HG02884 (cell line): ENCODE measurements around the gene PPP1R14B.
A peak's percentile ranks its signal among the peaks of the same experiment; 100 is the strongest.

Experiments
- ATAC-seq: cut with Tn5 transposase; IDR thresholded peaks from one replicate; pipeline ENCODE4 v1.9.1; 2021; ENCODE audit warnings: mild to moderate bottlenecking, moderate library complexity; ENCODE audit not compliant: unreplicated experiment

Gene PPP1R14B

GRCh38 chr11:64281957-64282770 is 35.4 kb upstream of the PPP1R14B start:
- ATAC-seq = no peak

- no peak for ATAC-seq
These were observed 31.9 kb upstream of the PPP1R14B start for GRCh38 chr11:64278576-64279190.

DNA sequence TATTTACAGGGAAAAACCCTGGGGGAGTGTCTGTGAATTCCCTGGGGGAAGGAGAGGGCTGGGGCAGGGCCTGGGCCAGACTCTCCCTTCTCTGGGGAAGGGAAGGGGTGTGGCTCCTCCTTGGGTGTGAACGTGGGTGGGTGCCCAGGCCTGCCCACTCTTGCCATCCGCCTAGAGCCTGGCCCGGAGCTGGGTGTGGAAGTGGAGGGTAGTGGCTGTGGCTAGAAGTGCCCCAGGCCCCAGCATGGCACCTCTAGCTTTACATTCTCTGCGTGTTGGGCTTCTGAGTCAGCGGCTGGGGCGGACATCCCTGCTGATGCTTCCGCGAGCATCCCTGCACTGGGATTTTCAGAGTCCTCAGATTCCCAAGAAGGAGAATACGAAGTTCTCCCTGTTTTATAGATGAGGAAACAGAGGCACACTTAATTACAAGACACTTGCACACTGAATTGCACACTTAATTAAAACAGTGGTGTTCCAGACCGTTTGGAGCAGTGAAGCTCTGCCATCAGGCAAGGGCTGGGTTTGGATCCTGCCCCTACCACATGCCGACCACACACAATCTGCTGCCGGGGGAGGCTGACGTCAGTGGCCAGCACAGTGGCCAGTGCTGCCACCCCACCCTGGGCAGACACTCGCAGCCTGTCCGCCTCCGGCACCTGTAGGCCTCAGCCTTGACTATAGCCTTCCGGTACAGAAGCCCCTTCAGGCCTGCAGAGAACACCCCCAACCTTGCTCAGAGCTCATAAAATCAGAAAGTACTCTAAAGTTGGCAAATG is 30.1 kb upstream of the PPP1R14B start:
- no peak for ATAC-seq

GRCh38 chr11:64275841-64276240 is 29.1 kb upstream of the PPP1R14B start:
- no peak for ATAC-seq

DNA sequence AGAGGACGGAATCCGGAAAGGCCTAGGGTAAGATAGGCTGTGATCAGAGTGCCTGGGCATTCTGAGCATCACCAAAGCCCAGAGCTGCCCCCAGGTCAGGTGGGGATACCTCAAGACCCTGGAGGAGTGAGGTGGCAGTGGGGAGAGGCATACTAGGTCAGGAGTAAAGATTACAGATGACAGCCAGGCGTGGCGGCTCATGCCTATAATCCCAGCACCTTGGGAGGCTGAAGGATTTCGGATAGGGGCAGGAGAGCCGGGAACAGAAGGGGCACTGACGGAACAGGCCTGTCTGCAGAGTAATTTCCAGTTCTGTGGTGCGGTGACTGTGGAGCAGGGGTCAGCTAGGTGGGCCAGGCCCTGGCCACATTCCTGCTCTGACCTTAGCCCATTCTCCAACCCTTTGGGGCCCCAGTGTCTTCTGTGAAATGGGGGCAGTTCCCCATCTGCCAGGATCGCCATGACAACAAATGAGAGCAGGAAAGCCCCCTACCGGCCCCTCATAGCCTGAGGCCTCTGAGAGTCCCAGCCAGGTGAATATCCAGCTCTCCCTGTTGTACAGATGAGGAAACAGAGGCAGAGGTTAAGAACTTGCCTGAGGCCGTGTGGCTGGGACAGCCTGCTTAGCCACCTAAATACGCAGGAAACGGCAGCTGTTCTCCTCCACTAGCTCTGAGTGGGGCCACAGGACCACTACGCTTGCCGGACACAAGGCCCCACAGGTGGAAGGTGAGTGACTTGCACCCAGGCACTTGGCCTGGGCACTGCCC is 28.5 kb upstream of the PPP1R14B start:
- no peak for ATAC-seq

GRCh38 chr11:64269540-64270220 is 22.9 kb upstream of the PPP1R14B start:
- peak; percentile 60 for ATAC-seq

DNA sequence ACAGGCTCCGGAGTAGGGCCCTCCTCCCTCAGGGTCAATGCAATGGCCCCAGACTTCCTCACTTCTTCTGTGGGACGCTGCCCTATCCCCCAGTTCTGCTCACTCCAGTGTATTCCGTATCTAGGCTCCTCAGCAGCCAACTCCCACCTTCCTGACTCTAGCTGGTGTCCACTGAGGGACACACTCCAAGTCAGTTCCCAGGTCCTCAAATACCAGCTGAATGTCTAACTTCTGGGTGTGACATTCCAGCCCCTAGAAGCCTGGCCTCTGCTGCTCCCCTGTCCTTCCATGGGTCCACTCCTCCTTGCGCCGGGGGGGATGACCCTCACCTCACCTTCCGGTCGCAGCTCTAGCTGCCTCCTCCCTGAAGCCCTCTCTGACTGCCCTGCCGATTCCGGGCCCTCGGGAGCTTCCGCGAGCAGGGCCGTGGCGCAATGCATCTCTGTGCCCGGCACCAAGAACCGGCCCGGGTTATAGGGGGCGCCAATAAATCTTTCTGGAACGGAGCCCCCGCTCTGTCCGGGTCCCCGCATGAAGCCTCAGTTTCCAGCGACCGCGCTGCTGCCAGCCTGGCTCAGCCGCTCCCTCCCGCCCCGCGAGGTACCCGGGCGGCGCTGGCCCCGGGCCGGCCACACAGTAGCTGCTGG is 22.3 kb upstream of the PPP1R14B start:
- no peak for ATAC-seq

GRCh38 chr11:64268025-64268892 is 21.5 kb upstream of the PPP1R14B start:
- no peak for ATAC-seq

DNA sequence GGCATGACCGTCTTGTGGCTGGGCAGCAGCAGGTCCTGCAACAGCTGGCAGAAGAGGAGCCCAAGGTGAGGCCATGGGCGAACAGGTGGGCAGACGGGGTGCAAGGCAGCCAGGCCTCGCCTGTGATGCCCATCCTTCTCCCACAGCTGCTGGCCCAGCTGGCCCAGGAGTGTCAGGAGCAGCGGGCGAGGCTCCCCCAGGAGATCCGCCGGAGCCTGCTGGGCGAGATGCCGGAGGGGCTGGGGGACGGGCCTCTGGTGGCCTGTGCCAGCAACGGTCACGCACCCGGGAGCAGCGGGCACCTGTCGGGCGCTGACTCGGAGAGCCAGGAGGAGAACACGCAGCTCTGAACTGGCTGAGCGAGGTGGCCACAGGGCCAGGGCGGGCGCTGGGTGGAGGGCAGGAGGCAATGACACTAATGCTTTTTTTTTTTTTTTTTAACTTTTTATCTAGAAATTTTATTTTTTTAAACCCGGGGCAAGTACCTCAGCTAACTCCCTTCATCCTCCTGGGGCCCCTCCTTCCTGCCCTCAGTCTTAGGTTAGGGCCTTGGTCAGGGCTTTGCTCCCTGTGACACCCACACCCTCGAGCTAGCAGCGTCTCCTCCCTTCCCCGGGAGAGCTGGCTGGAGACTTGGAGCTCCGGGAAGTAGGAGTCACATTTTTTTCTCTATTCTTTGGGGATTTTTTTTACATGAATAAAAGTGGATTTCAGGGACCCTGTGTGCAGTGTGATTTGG is 20.6 kb upstream of the PPP1R14B start:
- no peak for ATAC-seq

- ATAC-seq = no peak
These were observed 19.6 kb upstream of the PPP1R14B start for GRCh38 chr11:64266339-64266738.

DNA sequence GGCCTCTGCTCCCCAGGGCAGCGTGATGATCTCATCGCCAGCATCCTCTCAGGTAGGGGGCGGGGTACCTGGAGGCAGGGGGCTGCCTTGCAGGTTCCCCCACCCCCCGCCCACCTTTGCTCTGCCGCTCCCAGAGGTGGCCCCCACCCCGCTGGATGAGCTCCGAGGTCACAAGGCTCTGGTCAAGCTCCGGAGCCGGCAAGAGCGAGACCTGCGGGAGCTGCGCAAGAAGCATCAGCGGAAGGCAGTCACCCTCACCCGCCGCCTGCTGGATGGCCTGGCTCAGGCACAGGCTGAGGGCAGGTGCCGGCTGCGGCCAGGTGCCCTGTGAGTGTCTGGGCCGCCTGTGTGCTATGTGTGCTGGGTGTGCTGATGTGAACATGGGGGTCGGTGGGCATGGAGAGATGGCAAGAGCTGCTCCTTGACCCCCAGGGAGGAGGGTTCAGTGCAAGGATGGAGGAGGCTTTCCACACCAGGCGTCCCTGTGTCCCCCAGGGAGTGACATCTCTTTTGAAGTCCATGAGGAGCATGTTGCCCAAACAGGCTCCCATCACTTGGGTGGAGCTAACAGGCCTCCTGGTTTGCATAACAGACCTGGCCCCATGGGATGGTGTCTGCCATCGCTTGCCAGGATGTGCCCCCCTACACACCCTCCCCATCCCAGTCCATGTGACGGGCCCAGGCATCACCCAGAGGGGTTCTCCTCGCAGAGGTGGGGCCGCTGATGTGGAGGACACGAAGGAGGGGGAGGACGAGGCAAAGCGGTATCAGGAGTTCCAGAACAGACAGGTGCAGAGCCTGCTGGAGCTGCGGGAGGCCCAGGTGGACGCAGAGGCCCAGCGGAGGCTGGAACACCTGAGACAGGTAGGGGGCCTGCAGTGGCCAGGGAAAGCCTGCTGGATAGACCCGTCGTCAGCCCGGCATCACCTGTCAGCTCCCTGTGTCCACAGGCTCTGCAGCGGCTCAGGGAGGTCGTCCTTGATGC is 18.7 kb upstream of the PPP1R14B start:
- no peak for ATAC-seq

GRCh38 chr11:64264371-64264852 is 17.7 kb upstream of the PPP1R14B start:
- ATAC-seq = no peak

GRCh38 chr11:64263947-64264317 is 17.2 kb upstream of the PPP1R14B start:
- ATAC-seq = no peak

DNA sequence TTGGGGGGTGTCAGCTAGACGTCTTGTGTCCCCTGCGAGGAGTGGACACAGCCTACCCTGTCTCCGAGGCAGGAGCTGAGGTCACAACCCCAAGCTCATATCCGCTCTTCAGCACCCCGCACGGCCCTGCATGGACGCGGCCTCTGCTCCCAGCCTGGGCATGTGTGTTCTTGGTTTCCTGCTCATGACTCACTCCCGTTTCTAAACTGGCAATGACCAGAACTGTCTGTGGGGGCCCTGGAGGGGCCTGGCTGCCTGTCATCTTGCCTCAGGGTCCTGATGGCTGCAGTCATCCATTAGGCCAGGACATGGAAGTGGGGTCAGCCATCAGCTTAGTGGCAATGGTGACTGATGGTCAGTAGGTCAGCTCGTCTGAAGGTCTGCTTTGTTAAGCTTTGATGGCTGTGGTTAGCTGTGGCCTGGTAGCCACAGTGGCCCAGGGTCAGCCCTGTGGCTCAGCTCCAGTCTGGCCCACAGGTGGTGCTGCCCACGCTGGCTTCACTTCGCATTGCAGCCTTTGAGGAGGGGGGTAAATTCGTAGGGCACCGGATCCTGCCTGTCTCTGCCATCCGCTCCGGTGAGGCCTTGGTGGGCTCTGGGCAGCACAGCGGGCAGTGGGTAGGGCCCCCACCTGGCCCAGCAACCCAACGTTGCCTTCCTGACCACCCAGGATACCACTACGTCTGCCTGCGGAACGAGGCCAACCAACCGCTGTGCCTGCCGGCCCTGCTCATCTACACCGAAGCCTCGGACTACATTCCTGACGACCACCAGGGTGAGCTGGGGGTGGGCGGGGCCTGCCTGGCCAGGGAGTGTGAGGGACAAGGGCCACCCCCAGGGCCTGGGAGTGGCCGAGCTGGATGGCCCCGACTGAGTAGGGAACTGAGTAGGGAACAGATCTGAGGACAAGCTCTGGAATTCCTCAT is 16.5 kb upstream of the PPP1R14B start:
- no peak for ATAC-seq

- ATAC-seq = no peak
These were observed 15.7 kb upstream of the PPP1R14B start for GRCh38 chr11:64262271-64263002.
